Ishikawa (cell line): Measurements from ENCODE around the gene LRRTM4.

Source experiments
- CEBPB ChIP-seq: IDR thresholded peaks from 2 replicates; pipeline ENCODE4 v1.6.1; 2012
- CREB1 ChIP-seq: IDR thresholded peaks from 2 replicates; pipeline ENCODE4 v1.6.1; 2012; ENCODE audit warnings: low read depth
- EGR1 ChIP-seq: IDR thresholded peaks from 2 replicates; pipeline ENCODE4 v1.6.1; 2012
- EP300 ChIP-seq: IDR thresholded peaks from 2 replicates; pipeline ENCODE4 v1.6.1; 2012; ENCODE audit warnings: borderline replicate concordance
- FOXM1 ChIP-seq: IDR thresholded peaks from 2 replicates; pipeline ENCODE4 v1.6.1; 2012; ENCODE audit warnings: low read depth, borderline replicate concordance
- NFIC ChIP-seq: IDR thresholded peaks from 2 replicates; pipeline ENCODE4 v1.6.1; 2012
- RAD21 ChIP-seq: IDR thresholded peaks from 2 replicates; pipeline ENCODE4 v1.6.1; 2012; ENCODE audit warnings: low read depth
- TAF1 ChIP-seq: IDR thresholded peaks from 2 replicates; pipeline ENCODE4 v1.6.1; 2012; ENCODE audit warnings: low read depth, mild to moderate bottlenecking
- TCF12 ChIP-seq: IDR thresholded peaks from 2 replicates; pipeline ENCODE4 v1.6.1; 2012; ENCODE audit warnings: low read depth
- TEAD4 ChIP-seq: IDR thresholded peaks from 2 replicates; pipeline ENCODE4 v1.6.1; 2012
- YY1 ChIP-seq: IDR thresholded peaks from 2 replicates; pipeline ENCODE4 v1.6.1; 2012; ENCODE audit warnings: low read depth
- ZBTB7A ChIP-seq: IDR thresholded peaks from 2 replicates; pipeline ENCODE4 v1.6.1; 2012; ENCODE audit warnings: low read depth
- TF ChIP-seq, protein P1 (sequence below): IDR thresholded peaks from 2 replicates; pipeline ENCODE4 v1.6.1; 2012; ENCODE audit warnings: low read depth, mild to moderate bottlenecking
- TF ChIP-seq, protein P2 (sequence below): IDR thresholded peaks from 2 replicates; pipeline ENCODE4 v1.6.1; 2012
- TF ChIP-seq, protein P3 (sequence below): IDR thresholded peaks from 2 replicates; pipeline ENCODE4 v1.6.1; 2012

LRRTM4 gene

DNA sequence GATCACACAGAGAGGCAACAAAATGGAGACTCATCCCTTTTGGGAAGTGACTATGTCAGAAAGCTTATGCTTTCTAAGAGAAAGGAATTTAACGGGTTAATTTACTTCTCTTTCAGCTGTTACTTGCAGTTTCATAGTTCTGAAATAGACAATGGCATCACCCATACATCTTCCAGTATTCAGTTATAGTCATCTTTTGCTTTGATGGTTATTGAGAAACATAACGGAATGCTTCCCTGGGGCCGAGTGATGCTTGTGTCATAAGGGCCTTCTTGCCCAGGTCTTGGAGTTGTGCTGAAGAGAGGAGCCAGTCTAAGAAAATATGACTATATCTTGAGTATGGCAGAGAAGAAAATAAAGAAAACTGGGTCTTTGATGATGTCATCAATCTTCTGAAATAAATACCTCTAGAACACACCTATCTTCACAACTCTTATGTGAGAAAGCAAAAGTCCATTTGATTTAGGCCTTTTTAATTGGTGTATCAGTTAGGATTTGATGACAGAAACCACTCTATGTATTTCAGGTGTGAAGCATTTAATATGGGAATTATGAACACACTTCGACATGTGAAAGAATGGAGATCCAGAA, 328.2 kb downstream of the LRRTM4 start:
- TF ChIP-seq YY1 (no peak), EP300 (no peak), CEBPB (no peak), NFIC (no peak), TAF1 (no peak), CREB1 (no peak), RAD21 (no peak), EGR1 (no peak)
- TF ChIP-seq, protein P1, sequence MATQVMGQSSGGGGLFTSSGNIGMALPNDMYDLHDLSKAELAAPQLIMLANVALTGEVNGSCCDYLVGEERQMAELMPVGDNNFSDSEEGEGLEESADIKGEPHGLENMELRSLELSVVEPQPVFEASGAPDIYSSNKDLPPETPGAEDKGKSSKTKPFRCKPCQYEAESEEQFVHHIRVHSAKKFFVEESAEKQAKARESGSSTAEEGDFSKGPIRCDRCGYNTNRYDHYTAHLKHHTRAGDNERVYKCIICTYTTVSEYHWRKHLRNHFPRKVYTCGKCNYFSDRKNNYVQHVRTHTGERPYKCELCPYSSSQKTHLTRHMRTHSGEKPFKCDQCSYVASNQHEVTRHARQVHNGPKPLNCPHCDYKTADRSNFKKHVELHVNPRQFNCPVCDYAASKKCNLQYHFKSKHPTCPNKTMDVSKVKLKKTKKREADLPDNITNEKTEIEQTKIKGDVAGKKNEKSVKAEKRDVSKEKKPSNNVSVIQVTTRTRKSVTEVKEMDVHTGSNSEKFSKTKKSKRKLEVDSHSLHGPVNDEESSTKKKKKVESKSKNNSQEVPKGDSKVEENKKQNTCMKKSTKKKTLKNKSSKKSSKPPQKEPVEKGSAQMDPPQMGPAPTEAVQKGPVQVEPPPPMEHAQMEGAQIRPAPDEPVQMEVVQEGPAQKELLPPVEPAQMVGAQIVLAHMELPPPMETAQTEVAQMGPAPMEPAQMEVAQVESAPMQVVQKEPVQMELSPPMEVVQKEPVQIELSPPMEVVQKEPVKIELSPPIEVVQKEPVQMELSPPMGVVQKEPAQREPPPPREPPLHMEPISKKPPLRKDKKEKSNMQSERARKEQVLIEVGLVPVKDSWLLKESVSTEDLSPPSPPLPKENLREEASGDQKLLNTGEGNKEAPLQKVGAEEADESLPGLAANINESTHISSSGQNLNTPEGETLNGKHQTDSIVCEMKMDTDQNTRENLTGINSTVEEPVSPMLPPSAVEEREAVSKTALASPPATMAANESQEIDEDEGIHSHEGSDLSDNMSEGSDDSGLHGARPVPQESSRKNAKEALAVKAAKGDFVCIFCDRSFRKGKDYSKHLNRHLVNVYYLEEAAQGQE: no peak

DNA sequence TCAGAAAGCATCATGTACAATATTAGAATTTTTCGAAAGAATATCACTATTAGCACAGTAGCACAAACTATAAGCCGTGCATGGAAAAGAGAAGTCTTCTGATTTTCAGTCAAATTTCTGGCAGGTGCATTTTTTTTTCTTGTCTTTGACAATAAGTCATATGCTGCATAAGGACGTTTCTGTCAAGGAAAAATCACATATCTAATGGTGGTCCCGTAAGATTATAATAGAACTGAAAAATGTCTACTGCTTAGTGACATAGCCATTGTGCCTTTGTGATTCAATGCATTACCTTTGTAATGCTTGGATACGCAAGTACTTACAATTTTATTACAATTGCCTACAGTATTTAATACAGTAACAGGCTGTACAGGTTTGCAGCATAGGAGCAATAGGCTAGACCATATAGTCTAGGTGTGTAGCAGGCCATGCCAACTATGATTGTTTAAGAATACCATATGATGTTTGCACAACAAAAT, 329.3 kb downstream of the LRRTM4 start:
- TF ChIP-seq, protein P1: no peak
- TF ChIP-seq TCF12 (no peak), RAD21 (no peak), CEBPB (no peak), YY1 (no peak), TAF1 (no peak), NFIC (no peak), FOXM1 (no peak), EP300 (no peak), EGR1 (no peak), TEAD4 (no peak), ZBTB7A (no peak)
- TF ChIP-seq, protein P2, sequence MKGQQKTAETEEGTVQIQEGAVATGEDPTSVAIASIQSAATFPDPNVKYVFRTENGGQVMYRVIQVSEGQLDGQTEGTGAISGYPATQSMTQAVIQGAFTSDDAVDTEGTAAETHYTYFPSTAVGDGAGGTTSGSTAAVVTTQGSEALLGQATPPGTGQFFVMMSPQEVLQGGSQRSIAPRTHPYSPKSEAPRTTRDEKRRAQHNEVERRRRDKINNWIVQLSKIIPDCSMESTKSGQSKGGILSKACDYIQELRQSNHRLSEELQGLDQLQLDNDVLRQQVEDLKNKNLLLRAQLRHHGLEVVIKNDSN: no peak
- TF ChIP-seq, protein P3, sequence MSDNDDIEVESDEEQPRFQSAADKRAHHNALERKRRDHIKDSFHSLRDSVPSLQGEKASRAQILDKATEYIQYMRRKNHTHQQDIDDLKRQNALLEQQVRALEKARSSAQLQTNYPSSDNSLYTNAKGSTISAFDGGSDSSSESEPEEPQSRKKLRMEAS: no peak

DNA sequence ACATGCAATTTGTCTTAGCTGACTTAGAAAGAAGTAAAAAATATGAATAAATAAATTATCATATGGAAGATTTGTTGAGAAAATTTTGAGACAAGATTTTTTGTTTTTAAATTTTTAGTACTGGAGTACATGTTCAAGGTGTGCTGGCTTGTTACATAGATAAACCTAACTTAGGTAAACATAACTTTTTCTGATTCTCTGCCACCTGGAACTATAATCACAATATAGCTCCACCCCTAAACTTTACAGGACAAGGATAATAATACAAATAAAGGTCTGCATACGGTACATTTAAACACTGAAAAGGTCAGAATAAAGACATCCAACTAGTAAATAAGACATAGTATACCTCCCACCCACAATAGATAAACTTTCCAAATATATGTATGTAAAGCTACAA, 330.5 kb downstream of the LRRTM4 start:
- no peak for TF ChIP-seq EP300
- no peak for TF ChIP-seq RAD21
- no peak for TF ChIP-seq TCF12
- TF ChIP-seq, protein P1: no peak
- no peak for TF ChIP-seq CEBPB
- TF ChIP-seq CREB1: no peak
- TF ChIP-seq ZBTB7A: no peak
- TF ChIP-seq, protein P2: no peak
- TF ChIP-seq, protein P3: no peak
- no peak for TF ChIP-seq TAF1
- TF ChIP-seq FOXM1: no peak
- no peak for TF ChIP-seq EGR1
- TF ChIP-seq TEAD4: no peak

DNA sequence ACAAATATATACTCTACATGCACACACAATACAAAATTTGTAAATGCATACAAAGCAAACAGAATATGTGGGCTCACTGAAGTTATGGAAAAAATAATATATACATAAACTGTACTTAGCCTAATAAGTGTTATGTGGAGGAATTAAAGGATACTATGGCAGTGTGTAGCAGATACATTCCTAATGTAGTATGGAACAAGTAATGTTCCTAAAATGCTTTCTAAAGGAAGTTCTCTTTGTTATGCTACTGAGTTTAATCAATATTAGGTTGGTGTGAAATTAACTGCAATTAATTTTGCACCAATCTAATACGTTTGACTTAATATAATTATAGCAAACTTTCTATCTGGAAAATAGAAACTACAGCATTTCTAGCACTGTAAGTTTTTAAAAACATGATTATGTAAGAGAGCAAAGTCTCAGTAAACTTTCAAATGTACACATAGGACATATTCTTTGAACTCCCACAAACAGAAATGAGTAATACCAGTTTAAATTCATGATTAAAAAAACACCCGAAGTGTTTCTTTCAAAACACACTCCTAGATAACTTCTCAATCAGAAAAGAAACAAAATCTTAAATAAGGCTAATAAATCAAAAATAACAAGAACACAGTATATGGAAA, 331.3 kb downstream of the LRRTM4 start:
- no peak for TF ChIP-seq CREB1
- TF ChIP-seq, protein P2: no peak
- TF ChIP-seq, protein P3: no peak
- TF ChIP-seq TEAD4: no peak
- no peak for TF ChIP-seq FOXM1
- no peak for TF ChIP-seq RAD21
- no peak for TF ChIP-seq EP300
- TF ChIP-seq NFIC: no peak
- TF ChIP-seq TCF12: no peak
- TF ChIP-seq EGR1: no peak
- no peak for TF ChIP-seq TAF1
- no peak for TF ChIP-seq CEBPB
